Choroid plexus epithelial cell (primary cell): Measurements from ENCODE around the gene LMBR1.
"Not testable (repeated sequence)": the region's sequence is repeated elsewhere in the genome, so short reads cannot be mapped to it uniquely, and the experiment has no call there.

Experiments used
- DNase-seq: peaks from one replicate; pipeline ENCODE4 v3.0.0-alpha.2; 2010; ENCODE audit warnings: low read depth
- H3K4me3 ChIP-seq: 2 replicates; pipeline ENCODE4 v1.5.1; 2011; ENCODE audit warnings: low read depth, mild to moderate bottlenecking, control low read depth, low read length, moderate library complexity
- CTCF ChIP-seq: conservative IDR thresholded peaks from 2 replicates; pipeline ENCODE4 v1.5.1; 2011; ENCODE audit warnings: low read depth, mild to moderate bottlenecking, control low read depth, inconsistent platforms, low read length, moderate library complexity

The LMBR1 gene

GRCh38 chr7:156929789-156930539, 37.0 kb upstream of the LMBR1 start:
- no peak for DNase-seq
- H3K4me3 ChIP-seq: no peak overlapping the region
- TF ChIP-seq CTCF: no peak

- TF ChIP-seq CTCF: no peak
- H3K4me3 ChIP-seq: no peak overlapping the region
- DNase-seq: no peak
These were observed 35.4 kb upstream of the LMBR1 start for GRCh38 chr7:156928406-156928747.

GRCh38 chr7:156927571-156928405, 34.8 kb upstream of the LMBR1 start:
- DNase-seq: no peak
- no peak overlapping the region for H3K4me3 ChIP-seq
- TF ChIP-seq CTCF: no peak

- DNase-seq, H3K4me3 ChIP-seq: not testable (repeated sequence)
These were observed 32.8 kb upstream of the LMBR1 start for GRCh38 chr7:156925821-156926220.

GRCh38 chr7:156922304-156922703, 29.3 kb upstream of the LMBR1 start:
- DNase-seq, H3K4me3 ChIP-seq: not testable (repeated sequence)

GRCh38 chr7:156920487-156921373, 27.7 kb upstream of the LMBR1 start:
- not testable (repeated sequence) for DNase-seq, H3K4me3 ChIP-seq

GRCh38 chr7:156920076-156920475, 27.1 kb upstream of the LMBR1 start:
- DNase-seq: no peak
- no peak overlapping the region for H3K4me3 ChIP-seq
- no peak for TF ChIP-seq CTCF

GRCh38 chr7:156919132-156919713, 26.2 kb upstream of the LMBR1 start:
- no peak overlapping the region for H3K4me3 ChIP-seq
- TF ChIP-seq CTCF: no peak
- no peak for DNase-seq
